Caco-2 (cell line): ENCODE results near the gene PTPRB. TPM values are rescaled to one million over a fixed set of nuclear protein-coding genes. Genes with fewer than 3 reads are reported as not detected.

ENCODE experiments used
- BruUV-seq: library from RNA; stranded (reverse); fragments of 400-500 nt; replicated peaks from 2 replicates; lab custom pipeline; 2021; lab: Mats Ljungman, UMichigan
- CTCF ChIA-PET: fragments of 300-600 bp; sonication (Branson Sonifier 250); formaldehyde crosslinking; loops from one replicate; lab custom pipeline; 2022; ENCODE audit warnings: antibody characterized with exemption; lab: Charles Lee
- POLR2A ChIA-PET: fragments of 300-600 bp; sonication (Branson Sonifier 250); formaldehyde crosslinking; loops from one replicate; lab custom pipeline; 2022; ENCODE audit warnings: antibody characterized with exemption; lab: Charles Lee
- DNase-seq, 2 experiments: peaks; one replicate each; pipeline versions ENCODE4 v3.0.0 to v3.0.0-alpha.2; 2020 to 2022
- H3K27me3 ChIP-seq: replicated peaks from 2 replicates; pipeline ENCODE4 v1.6.0; 2011; ENCODE audit warnings: low read length; ENCODE audit not compliant: control insufficient read depth, insufficient read depth
- H3K36me3 ChIP-seq: 2 replicates; pipeline ENCODE4 v1.5.1; 2011; ENCODE audit warnings: low read length; ENCODE audit not compliant: control insufficient read depth, insufficient read depth
- H3K4me1 ChIP-seq: fragments of 250-450 bp; sonication (Bioruptor Pico); 2 replicates; pipeline ENCODE4 v1.5.1; 2020; ENCODE audit warnings: mild to moderate bottlenecking
- H3K4me3 ChIP-seq: 2 replicates; pipeline ENCODE4 v1.5.1; 2011; ENCODE audit warnings: low read depth, mild to moderate bottlenecking, control low read depth, low read length
- H3K9me3 ChIP-seq: fragments of 250-450 bp; sonication (Bioruptor Pico); 2 replicates; pipeline ENCODE4 v1.5.1; 2020; ENCODE audit warnings: mild to moderate bottlenecking, moderate library complexity
- H3K27ac Mint-ChIP-seq: one replicate; pipeline ENCODE4 v1.8.0; 2022; ENCODE audit warnings: mixed read lengths; ENCODE audit not compliant: unreplicated experiment
- H3K27me3 Mint-ChIP-seq: one replicate; pipeline ENCODE4 v1.8.0; 2022; ENCODE audit warnings: mixed read lengths; ENCODE audit not compliant: insufficient read depth, unreplicated experiment
- H3K36me3 Mint-ChIP-seq: one replicate; pipeline ENCODE4 v1.8.0; 2022; ENCODE audit warnings: mild to moderate bottlenecking, mixed read lengths; ENCODE audit not compliant: insufficient read depth, unreplicated experiment
- H3K4me1 Mint-ChIP-seq: one replicate; pipeline ENCODE4 v1.8.0; 2022; ENCODE audit warnings: low read depth, mixed read lengths; ENCODE audit not compliant: unreplicated experiment
- H3K4me3 Mint-ChIP-seq: one replicate; pipeline ENCODE4 v1.8.0; 2022; ENCODE audit warnings: mild to moderate bottlenecking, moderate library complexity, mixed read lengths; ENCODE audit not compliant: unreplicated experiment
- H3K9me3 Mint-ChIP-seq: one replicate; pipeline ENCODE4 v1.8.0; 2022; ENCODE audit warnings: mixed read lengths; ENCODE audit not compliant: unreplicated experiment
- intact Hi-C: fragments of 100-400 bp; cut with micrococcal nuclease; formaldehyde crosslinking; loops from one replicate; pipeline ENCODE4 v1.10.0; 2022; ENCODE audit not compliant: unreplicated experiment
- total RNA-seq: library from RNA; stranded (reverse); gene quantifications from 2 replicates; pipeline ENCODE4 v1.2.3, GENCODE V29; 2022
- TF ChIP-seq, protein P1 (sequence below), 2 experiments: fragments of 200-600 bp in 1 of 2; IDR thresholded peaks; 1 replicate in 1 of 2; 2 replicates in 1 of 2; pipeline versions ENCODE4 v1.5.1 to v1.8.0; 2011 to 2022; ENCODE audit warnings: antibody characterized with exemption in 1 of 2, control low read depth in 1 of 2, inconsistent platforms in 1 of 2, low read depth in 1 of 2, low read length in 1 of 2, mild to moderate bottlenecking in 1 of 2, moderate library complexity in 1 of 2; ENCODE audit not compliant: insufficient read depth in 1 of 2, severe bottlenecking in 1 of 2, unreplicated experiment in 1 of 2

The PTPRB gene
- total RNA-seq, 1 experiment from 2014 or later, result 0.73 TPM

DNA sequence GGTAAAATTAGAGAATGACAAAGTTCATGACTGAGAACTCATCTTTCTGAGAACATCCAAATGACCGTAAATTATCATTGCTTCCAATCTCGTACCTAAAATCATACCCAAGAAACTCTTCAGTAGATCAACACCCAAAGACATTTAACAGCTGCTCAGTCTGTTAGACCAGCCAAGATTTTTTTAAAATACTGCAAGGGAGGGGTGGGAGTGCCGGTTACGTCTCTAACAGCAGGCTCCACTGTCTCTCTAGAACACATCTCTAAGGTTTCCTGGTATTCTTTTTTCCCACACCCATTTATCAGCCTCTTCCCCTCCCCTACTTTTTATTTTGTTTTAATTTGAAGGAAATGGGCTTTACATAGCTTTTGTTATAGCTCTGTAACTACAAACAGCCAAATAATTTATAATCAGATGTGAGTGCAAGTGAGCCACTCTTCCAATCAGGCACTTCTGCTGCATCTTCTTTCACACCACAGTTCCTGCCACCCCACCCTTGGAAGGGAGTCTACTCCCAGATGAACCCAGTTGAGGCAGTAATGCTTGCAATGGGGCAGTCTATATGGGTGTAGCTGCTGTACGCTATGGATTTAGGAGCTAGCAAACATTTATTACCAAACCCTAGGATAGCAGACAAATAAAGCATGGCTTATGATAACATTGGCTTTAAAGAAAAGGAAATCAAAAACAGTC lies 21.9 kb downstream of the PTPRB start:
- H3K4me3 ChIP-seq, result no peak overlapping the region
- no peaks in the 10 kb centered on the region for H3K4me1 ChIP-seq
- intact Hi-C loops, result no loop called here
- Mint-ChIP-seq H3K4me1 (no peaks in the 10 kb centered on the region), H3K27me3 (peaks cover 16% of the 10 kb centered on the region), H3K36me3 (no peaks in the 10 kb centered on the region), H3K9me3 (no peaks in the 10 kb centered on the region), H3K4me3 (no peak overlapping the region), H3K27ac (no peak overlapping the region)
- CTCF ChIA-PET, result no interaction called here
- no TSS peak for BruUV-seq
- no peaks in the 10 kb centered on the region for H3K36me3 ChIP-seq
- DNase-seq, result no peak
- TF ChIP-seq, protein P1, sequence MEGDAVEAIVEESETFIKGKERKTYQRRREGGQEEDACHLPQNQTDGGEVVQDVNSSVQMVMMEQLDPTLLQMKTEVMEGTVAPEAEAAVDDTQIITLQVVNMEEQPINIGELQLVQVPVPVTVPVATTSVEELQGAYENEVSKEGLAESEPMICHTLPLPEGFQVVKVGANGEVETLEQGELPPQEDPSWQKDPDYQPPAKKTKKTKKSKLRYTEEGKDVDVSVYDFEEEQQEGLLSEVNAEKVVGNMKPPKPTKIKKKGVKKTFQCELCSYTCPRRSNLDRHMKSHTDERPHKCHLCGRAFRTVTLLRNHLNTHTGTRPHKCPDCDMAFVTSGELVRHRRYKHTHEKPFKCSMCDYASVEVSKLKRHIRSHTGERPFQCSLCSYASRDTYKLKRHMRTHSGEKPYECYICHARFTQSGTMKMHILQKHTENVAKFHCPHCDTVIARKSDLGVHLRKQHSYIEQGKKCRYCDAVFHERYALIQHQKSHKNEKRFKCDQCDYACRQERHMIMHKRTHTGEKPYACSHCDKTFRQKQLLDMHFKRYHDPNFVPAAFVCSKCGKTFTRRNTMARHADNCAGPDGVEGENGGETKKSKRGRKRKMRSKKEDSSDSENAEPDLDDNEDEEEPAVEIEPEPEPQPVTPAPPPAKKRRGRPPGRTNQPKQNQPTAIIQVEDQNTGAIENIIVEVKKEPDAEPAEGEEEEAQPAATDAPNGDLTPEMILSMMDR (IDR thresholded peaks at IDR 0.05; ENCODE audit: insufficient read depth in 1 of 2, low read depth in 1 of 2, low read length in 1 of 2, severe bottlenecking in 1 of 2, unreplicated experiment in 1 of 2), result no peak
- no peaks in the 10 kb centered on the region for H3K9me3 ChIP-seq
- H3K27me3 ChIP-seq, result no peaks in the 10 kb centered on the region
- POLR2A ChIA-PET, result no interaction called here

DNA sequence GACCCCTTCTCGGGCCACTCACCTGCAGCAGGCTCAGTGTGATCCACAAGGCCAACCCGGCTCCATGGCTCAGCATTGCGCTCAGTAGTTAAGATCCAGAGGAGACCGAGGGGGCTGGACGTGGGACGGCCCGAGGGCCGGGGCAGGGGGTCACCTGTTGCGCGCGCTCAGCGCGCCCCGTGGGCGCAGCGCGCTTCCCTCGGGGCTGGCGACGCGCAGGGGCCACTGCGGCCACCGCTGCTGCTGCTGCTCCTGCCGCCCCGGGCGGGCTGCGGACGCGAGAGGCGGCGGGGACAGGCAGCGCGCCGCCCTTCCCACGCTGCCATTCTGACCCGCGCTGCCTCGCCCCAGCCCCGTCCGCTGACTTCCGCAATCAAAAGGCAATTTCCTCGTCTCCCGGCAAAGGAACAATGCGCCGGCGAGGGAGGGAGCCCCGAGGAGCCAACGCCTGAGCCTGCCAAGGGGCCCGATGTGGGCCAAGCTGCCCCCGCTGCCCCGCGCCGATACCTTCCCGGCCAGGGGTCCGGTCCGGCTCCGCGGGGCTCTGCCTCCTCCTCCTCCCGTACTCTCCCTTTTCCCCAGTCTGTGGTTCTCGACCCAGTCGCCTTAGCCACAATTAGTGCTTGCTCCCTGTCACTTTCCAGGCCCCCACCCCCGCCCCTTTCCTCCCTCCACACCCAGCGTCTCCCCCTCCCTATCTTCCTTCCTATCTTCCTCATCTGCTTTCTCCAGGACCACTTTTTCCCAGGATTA lies 27.3 kb downstream of the PTPRB start:
- intact Hi-C loops, result loop anchor here (10.0 kb wide), 1 partner anchor 235 kb away; no protein-coding TSS in a partner anchor
- H3K4me3 Mint-ChIP-seq, result peak overlapping the region; percentile 67
- peak; percentile 39 to 41 for DNase-seq
- no TSS peak for BruUV-seq
- H3K27ac Mint-ChIP-seq, result no peak overlapping the region
- Histone ChIP-seq H3K9me3 (no peaks in the 10 kb centered on the region), H3K4me3 (peak overlapping the region; percentile 55), H3K4me1 (no peaks in the 10 kb centered on the region), H3K27me3 (peaks cover 2% of the 10 kb centered on the region; the same call in 1 of the 2 replicates), H3K36me3 (no peaks in the 10 kb centered on the region)
- H3K36me3 Mint-ChIP-seq, result no peaks in the 10 kb centered on the region
- ChIA-PET CTCF (interaction anchor here (0.6 to 0.8 kb wide), 2 partner anchors 109 to 404 kb away, joined by 3 to 6 read pairs; no protein-coding TSS in a partner anchor), POLR2A (no interaction called here)
- TF ChIP-seq, protein P1 (IDR thresholded peaks at IDR 0.05; ENCODE audit: insufficient read depth in 1 of 2, low read depth in 1 of 2, low read length in 1 of 2, severe bottlenecking in 1 of 2, unreplicated experiment in 1 of 2), result no peak
- H3K27me3 Mint-ChIP-seq, result peaks cover 15% of the 10 kb centered on the region
- H3K4me1 Mint-ChIP-seq, result no peaks in the 10 kb centered on the region
- no peaks in the 10 kb centered on the region for H3K9me3 Mint-ChIP-seq

DNA sequence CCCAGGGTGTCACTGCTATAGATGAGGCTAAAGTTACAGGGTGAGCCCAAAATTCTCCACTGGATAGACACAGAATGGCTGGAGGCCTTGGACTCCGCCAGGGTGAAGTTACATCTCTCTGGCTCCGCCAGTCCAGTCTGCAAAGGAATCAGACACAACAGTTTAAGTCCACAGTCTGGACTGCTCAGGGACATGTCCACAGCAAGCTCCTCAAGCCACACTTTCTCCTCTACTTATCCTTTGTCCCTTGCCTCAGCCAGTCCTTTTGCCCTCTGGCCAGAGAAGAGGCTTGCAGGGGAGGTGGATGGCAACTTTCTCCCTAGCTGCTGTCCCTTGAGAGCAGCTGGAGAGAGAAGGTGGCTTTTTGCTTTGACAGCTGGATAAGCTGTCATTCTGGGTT lies 28.0 kb downstream of the PTPRB start:
- Mint-ChIP-seq H3K27ac (no peak overlapping the region), H3K9me3 (no peaks in the 10 kb centered on the region), H3K36me3 (no peaks in the 10 kb centered on the region), H3K4me1 (no peaks in the 10 kb centered on the region), H3K27me3 (peaks cover 15% of the 10 kb centered on the region), H3K4me3 (peak overlapping the region; percentile 67)
- POLR2A ChIA-PET, result no interaction called here
- no peaks in the 10 kb centered on the region for H3K36me3 ChIP-seq
- CTCF ChIA-PET, result interaction anchor here (0.6 to 0.8 kb wide), 2 partner anchors 214 to 405 kb away, joined by 3 read pairs; no protein-coding TSS in a partner anchor
- intact Hi-C loops, result loop anchor here (10.0 kb wide), 1 partner anchor 236 kb away; no protein-coding TSS in a partner anchor
- H3K4me3 ChIP-seq, result peak overlapping the region; percentile 55
- BruUV-seq, result no TSS peak
- TF ChIP-seq, protein P1 (IDR thresholded peaks at IDR 0.05; ENCODE audit: insufficient read depth in 1 of 2, low read depth in 1 of 2, low read length in 1 of 2, severe bottlenecking in 1 of 2, unreplicated experiment in 1 of 2), result no peak
- H3K4me1 ChIP-seq, result no peaks in the 10 kb centered on the region
- peaks cover 2% of the 10 kb centered on the region; the same call in 1 of the 2 replicates for H3K27me3 ChIP-seq
- peak in 1 of 2 experiments; percentile 8 for DNase-seq
- H3K9me3 ChIP-seq, result no peaks in the 10 kb centered on the region
